Peyer's patch (tissue), 4 donors: ENCODE results near the gene TMEM200B. TPM values are rescaled to one million over a fixed set of nuclear protein-coding genes. Genes with fewer than 3 reads are reported as not detected.
"Not testable (repeated sequence)": the region's sequence is repeated elsewhere in the genome, so short reads cannot be mapped to it uniquely, and the experiment has no call there.

Experiments used
- DNase-seq, 3 donors: peaks; one replicate each; pipeline ENCODE4 v3.0.0-alpha.2; 2017 to 2019
- H3K27ac ChIP-seq, 4 donors: fragments of 200-600 bp; sonication (generic); one replicate each; pipeline ENCODE4 v1.5.1; 2016 to 2019
- H3K27me3 ChIP-seq, 2 donors: fragments of 200-600 bp; sonication (generic); one replicate each; pipeline ENCODE4 v1.5.1; 2019
- H3K36me3 ChIP-seq, 3 donors: fragments of 200-600 bp; sonication (generic); one replicate each; pipeline ENCODE4 v1.5.1; 2016 to 2019
- H3K4me1 ChIP-seq, 4 donors: fragments of 200-600 bp; sonication (generic); one replicate each; pipeline ENCODE4 v1.5.1; 2016 to 2019
- H3K4me3 ChIP-seq, 4 donors: fragments of 200-600 bp; sonication (generic); 1 replicate in 3 of 4; 2 replicates in 1 of 4; pipeline ENCODE4 v1.5.1; 2016 to 2019; ENCODE audit warnings: mild to moderate bottlenecking in 1 of 4
- H3K9me3 ChIP-seq, 4 donors: fragments of 200-600 bp; sonication (generic); one replicate each; pipeline ENCODE4 v1.5.1; 2016 to 2019; ENCODE audit warnings: mild to moderate bottlenecking in 1 of 4
- CTCF ChIP-seq, 6 experiments: fragments of 450-650 bp in 4 of 6; fragments of 200-600 bp in 2 of 6; sonication (generic) in 1 of 6; IDR thresholded peaks; one replicate each; pipeline ENCODE4 v1.5.1; 2017 to 2019; ENCODE audit warnings: antibody characterized with exemption in 6 of 6, mild to moderate bottlenecking in 3 of 6, moderate library complexity in 1 of 6
- POLR2A ChIP-seq, 2 donors: fragments of 450-650 bp; IDR thresholded peaks; one replicate each; pipeline ENCODE4 v1.5.1; 2017; ENCODE audit warnings: antibody characterized with exemption in 2 of 2, mild to moderate bottlenecking in 2 of 2, moderate library complexity in 2 of 2
- total RNA-seq, 4 donors: library from RNA; depleted of rRNA; stranded (reverse); fragments of >200 nt; gene quantifications; one replicate each; pipeline ENCODE4 v1.1.0, GENCODE V29; 2016

TMEM200B gene
- total RNA-seq, 4 donors from 2014 or later: 2.0 to 2.8 (median 2.3) TPM

- Histone ChIP-seq H3K27me3 (no peaks in the 10 kb centered on the region), H3K4me1 (no peaks in the 10 kb centered on the region), H3K9me3 (no peaks in the 10 kb centered on the region), H3K4me3 (no peak overlapping the region), H3K36me3 (peaks cover 0 to 31% (median 0%) of the 10 kb centered on the region in 3 donors), H3K27ac (no peak overlapping the region)
- DNase-seq: no peak
- TF ChIP-seq POLR2A (IDR thresholded peaks at IDR 0.05) (no peak), CTCF (IDR thresholded peaks at IDR 0.05) (no peak)
Observed at GRCh38 chr1:29100487-29100886, 23.2 kb downstream of the TMEM200B start.

GRCh38 chr1:29099286-29099685 is 24.4 kb downstream of the TMEM200B start:
- Histone ChIP-seq H3K27me3 (no peaks in the 10 kb centered on the region), H3K4me3 (no peak overlapping the region), H3K4me1 (no peaks in the 10 kb centered on the region), H3K36me3 (peaks cover 0 to 31% (median 0%) of the 10 kb centered on the region in 3 donors), H3K27ac (no peak overlapping the region), H3K9me3 (no peaks in the 10 kb centered on the region)
- TF ChIP-seq CTCF (IDR thresholded peaks at IDR 0.05) (no peak), POLR2A (IDR thresholded peaks at IDR 0.05) (no peak)
- DNase-seq: no peak

- H3K27ac ChIP-seq: no peak overlapping the region
- no peak overlapping the region for H3K4me3 ChIP-seq
- H3K9me3 ChIP-seq: no peaks in the 10 kb centered on the region
- no peaks in the 10 kb centered on the region for H3K27me3 ChIP-seq
- no peak for DNase-seq
- H3K36me3 ChIP-seq: peaks cover 0 to 23% (median 0%) of the 10 kb centered on the region in 3 donors
- no peaks in the 10 kb centered on the region for H3K4me1 ChIP-seq
- TF ChIP-seq POLR2A (IDR thresholded peaks at IDR 0.05) (no peak), CTCF (IDR thresholded peaks at IDR 0.05) (no peak)
Observed at GRCh38 chr1:29096231-29096886, 27.3 kb downstream of the TMEM200B start.

DNA sequence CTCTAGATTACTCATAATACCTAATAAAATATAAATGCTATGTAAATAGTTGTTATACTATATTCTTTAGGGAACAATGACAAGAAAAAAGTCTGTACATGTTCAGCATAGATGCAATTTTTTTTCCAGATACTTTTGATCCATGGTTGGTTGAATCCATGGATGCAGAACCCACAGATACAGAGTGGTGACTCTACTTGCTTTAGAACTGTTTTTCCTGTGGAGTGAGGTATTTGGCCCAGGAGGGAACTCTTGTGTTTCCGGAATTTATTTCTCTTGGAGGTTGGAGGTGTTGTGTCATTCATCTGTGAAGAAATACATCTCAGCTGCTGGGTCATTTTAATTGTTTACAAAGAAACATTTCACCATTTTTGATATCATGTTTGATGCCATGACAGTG is 28.7 kb downstream of the TMEM200B start:
- no peak for DNase-seq
- TF ChIP-seq POLR2A (IDR thresholded peaks at IDR 0.05) (no peak), CTCF (IDR thresholded peaks at IDR 0.05) (no peak)
- Histone ChIP-seq H3K4me3 (no peak overlapping the region), H3K9me3 (no peaks in the 10 kb centered on the region), H3K27me3 (no peaks in the 10 kb centered on the region), H3K27ac (no peak overlapping the region), H3K4me1 (no peaks in the 10 kb centered on the region), H3K36me3 (peaks cover 0 to 19% (median 0%) of the 10 kb centered on the region in 3 donors)

- no peak for TF ChIP-seq POLR2A (IDR thresholded peaks at IDR 0.05)
- TF ChIP-seq CTCF (IDR thresholded peaks at IDR 0.05): no peak
- Histone ChIP-seq H3K27ac (no peak overlapping the region), H3K4me3 (no peak overlapping the region), H3K9me3 (no peaks in the 10 kb centered on the region), H3K27me3 (no peaks in the 10 kb centered on the region), H3K36me3 (peaks cover 0 to 13% (median 0%) of the 10 kb centered on the region in 3 donors), H3K4me1 (no peaks in the 10 kb centered on the region)
- no peak for DNase-seq
Observed at GRCh38 chr1:29094433-29094832, 29.3 kb downstream of the TMEM200B start.

- not testable (repeated sequence) for H3K27me3 ChIP-seq, DNase-seq, H3K4me3 ChIP-seq, H3K27ac ChIP-seq, H3K4me1 ChIP-seq, H3K9me3 ChIP-seq
- H3K36me3 ChIP-seq: peaks cover 0 to 11% (median 0%) of the 10 kb centered on the region in 3 donors
Observed at GRCh38 chr1:29092704-29093103, 31.0 kb downstream of the TMEM200B start.
